HG03135 (cell line): Measurements from ENCODE around the gene LHFPL2.
"Not testable (repeated sequence)": the region's sequence is repeated elsewhere in the genome, so short reads cannot be mapped to it uniquely, and the experiment has no call there.

Experiments
- ATAC-seq: cut with Tn5 transposase; IDR thresholded peaks from one replicate; pipeline ENCODE4 v1.9.1; 2021; ENCODE audit warnings: mild to moderate bottlenecking, moderate library complexity; ENCODE audit not compliant: unreplicated experiment

The LHFPL2 gene

DNA sequence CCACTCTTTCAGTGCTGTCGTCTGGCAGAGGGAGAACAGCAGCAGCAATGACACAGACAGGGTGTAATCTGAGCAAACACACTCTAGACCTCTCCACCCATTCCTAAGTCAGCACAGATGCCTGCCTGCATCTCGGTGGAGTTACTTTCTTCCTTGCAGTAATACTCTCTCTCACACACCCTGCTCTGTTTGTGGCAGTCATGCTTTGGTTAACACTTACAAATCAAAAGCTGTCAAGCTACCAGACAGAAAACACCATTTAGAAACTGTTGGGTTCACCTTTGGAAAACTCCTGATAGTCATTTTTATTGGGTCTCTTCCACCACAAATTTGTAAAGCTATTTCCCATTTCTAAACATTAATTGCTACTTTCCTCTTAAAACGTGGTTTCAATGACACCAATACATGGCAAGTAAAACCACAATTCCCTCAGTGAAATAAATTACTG is 27.3 kb downstream of the LHFPL2 start:
- no peak for ATAC-seq

GRCh38 chr5:78620119-78620518 is 28.5 kb downstream of the LHFPL2 start:
- not testable (repeated sequence) for ATAC-seq

DNA sequence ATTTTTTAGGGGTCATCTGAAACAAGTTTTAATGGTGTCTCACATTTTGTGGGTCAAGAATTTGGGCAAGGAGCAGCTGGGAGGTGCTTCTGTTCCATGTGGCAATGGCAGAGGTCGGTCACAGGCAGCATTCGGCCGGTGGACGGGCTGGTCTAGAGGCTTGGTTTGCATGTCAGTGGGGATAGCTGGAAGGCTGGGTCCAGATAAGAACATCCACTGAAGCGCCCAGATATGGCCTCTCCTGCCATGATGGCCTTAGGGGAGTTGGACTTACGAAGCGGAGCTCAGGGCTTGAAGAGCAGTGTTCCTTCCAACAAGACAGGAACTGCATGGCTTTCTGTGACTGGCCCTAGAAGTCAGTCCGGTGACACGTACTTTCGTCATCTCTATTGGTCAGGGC is 30.3 kb downstream of the LHFPL2 start:
- no peak for ATAC-seq

DNA sequence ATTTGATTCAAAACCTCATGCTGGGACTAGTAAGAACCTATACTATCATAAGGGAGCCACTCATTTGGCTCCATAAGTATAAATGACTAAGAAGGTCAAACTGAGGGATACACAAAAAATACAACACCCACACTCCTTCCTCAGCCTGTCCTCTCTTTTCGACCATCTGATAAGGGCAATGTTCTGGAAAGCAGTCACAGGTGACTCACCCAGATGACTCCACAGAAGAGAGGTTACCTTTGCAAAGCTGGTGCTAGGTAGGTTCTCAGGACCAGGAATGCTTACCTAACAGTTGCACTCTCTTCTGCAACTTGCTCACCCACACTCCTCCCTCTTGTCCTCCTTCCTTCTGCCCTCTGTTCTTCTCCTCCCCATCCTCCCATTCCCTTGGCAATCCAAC is 32.9 kb downstream of the LHFPL2 start:
- ATAC-seq = no peak

- no peak for ATAC-seq
Observed at GRCh38 chr5:78614816-78615215, 33.8 kb downstream of the LHFPL2 start.

DNA sequence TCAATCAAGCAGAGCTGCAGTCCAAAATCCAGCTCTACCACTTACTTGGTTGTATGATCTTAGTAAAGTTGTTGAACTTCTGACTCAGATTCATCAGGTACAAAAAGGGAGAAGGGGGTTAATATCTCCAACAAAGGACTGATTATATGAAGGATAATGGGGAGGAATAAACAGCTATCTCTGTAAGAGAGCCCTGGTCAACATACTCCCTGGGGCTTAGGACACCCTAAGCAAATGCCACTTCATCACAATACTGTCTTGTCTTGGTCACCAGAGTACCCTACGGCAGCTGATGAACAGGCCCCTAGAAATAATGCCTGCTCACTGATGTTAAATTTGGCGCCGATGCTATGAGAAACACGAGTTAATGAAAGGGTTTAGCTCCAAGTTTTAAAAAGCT is 34.8 kb downstream of the LHFPL2 start:
- ATAC-seq = no peak

- ATAC-seq = no peak
Observed at GRCh38 chr5:78613151-78613533, 35.4 kb downstream of the LHFPL2 start.

DNA sequence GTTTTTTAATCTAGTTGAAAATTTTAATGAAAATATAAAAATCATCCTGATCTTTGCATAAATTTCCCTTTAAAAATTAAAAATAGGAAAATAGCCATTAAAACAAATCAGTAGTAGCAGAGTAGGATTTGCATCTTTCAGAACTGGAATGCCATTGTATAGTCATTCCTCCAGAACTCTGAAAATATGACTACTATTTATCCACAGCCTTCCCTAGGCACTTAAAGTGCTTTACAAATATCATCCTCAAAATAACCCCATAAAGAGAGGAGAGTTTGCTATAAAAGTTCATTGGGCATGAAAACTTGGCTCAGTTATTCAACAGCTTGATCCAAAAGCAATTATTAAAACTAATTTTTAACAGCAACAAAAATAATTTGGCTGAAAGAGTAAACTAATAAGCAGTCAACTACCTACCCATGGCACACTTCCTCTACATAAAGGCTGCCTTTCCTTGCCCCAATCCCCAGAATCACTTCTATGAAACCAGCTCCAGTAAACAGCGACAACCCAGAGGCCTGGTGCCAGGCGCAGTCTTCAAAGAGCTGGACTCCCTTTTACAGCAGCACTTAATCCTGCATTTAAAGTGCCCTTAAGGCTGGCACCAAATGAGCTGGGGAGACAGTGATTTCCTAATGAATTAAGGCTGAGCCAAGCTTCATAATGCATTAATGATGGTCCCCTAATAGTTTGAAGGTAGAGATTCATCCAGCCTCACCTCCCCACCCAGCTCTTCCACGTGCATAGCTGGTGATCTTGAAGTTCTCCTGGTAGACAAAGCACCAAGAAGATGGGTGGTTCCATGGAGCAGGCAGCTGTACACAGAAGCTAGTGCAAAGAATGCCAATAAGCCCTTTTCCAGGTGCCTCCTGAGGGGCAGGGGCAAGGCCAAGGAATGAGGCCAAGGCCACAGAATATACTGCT is 36.1 kb downstream of the LHFPL2 start:
- no peak for ATAC-seq

DNA sequence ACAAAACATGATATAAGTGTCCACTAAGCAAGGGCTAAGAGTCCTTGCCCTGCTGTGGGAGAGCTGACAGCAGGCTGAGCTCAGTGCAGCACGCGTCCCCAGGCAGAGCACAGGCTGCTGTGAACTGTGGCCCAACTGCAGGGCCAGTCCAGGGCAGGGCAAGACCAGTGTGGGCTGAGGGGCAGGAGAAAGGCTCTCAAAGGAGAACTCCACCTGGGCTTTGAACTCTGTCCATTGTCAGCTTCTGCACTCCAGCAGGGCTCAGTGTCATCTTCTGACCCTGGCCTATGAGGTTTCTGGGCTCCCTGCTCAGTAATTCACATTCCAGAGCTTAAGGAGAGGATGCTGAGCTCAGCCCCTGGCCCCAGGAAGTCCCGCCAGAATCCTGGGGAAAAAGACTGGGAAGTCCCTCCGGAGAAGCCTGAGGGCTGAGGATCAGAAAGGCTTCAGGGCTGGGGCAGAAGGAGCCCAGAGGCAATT is 37.4 kb downstream of the LHFPL2 start:
- no peak for ATAC-seq

- ATAC-seq = no peak
Observed at GRCh38 chr5:78610636-78611035, 37.9 kb downstream of the LHFPL2 start.

GRCh38 chr5:78610163-78610583 is 38.4 kb downstream of the LHFPL2 start:
- no peak for ATAC-seq

GRCh38 chr5:78607864-78608263 is 40.7 kb downstream of the LHFPL2 start:
- ATAC-seq = no peak

GRCh38 chr5:78606241-78606640 is 42.3 kb downstream of the LHFPL2 start:
- ATAC-seq = no peak

GRCh38 chr5:78605611-78606010 is 43.0 kb downstream of the LHFPL2 start:
- no peak for ATAC-seq

GRCh38 chr5:78604689-78605285 is 43.8 kb downstream of the LHFPL2 start:
- no peak for ATAC-seq

DNA sequence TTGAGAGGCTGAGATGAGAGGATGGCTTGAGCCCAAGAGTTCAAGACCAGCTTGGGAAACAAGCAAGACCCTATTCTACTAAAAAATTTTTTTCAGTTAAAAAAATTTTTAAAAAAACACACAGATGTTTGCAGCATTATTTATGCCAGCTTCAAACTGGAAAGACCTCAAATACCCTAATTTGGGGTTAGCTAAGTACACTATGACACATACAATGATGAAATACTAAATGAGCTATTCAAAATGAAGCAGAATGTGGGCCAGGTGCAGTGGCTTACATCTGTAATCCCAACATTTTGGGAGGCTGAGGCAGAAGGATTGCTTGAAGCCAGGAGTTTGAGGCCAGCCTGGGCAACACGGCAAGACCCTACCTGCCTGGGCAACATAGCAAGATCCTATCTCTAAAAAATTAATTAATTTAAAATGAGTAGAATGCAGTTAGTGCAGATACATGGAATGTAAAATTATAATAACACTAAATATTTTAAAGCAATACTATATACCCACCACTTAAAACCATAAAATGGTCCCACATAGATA is 44.9 kb downstream of the LHFPL2 start:
- no peak for ATAC-seq

DNA sequence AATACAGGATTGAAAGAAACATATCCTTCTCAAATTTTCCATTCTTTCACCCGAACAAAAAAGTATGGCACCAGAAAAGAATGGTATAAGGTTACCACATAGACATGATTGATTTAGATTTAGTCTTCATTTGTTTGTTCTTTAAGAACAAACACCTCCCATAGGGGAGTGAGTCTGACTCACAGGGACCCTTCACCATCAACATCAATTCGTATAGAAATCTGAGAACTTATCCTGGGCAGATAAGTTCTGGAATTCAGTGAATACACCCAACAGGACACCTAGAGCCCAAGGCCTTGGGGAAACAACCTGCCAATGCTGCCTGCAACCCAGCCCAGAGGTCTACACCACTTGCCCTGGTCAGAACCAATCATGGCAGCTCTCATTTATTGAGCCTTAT is 46.2 kb downstream of the LHFPL2 start:
- ATAC-seq = no peak

GRCh38 chr5:78601559-78602314 is 46.8 kb downstream of the LHFPL2 start:
- no peak for ATAC-seq

GRCh38 chr5:78600687-78601414 is 47.7 kb downstream of the LHFPL2 start:
- ATAC-seq = no peak

DNA sequence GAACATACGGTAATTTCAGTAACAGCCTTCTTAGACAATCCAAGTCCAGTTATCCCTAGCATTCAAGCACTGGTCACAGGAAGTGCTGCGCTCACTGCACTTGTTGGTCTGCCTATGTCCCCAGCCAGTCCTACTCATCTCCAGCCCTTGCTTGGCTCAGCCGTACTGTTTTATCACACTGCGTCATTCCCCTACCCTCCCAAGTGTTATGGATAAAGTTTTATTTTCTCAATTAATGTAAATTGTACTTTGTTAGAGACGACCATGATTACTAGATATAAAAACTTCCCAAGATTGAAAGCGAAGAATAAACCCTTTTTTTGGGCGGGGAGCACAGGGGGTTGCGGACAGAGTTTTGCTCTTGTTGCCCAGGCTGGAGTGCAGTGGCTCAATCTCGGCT is 49.6 kb downstream of the LHFPL2 start:
- no peak for ATAC-seq

DNA sequence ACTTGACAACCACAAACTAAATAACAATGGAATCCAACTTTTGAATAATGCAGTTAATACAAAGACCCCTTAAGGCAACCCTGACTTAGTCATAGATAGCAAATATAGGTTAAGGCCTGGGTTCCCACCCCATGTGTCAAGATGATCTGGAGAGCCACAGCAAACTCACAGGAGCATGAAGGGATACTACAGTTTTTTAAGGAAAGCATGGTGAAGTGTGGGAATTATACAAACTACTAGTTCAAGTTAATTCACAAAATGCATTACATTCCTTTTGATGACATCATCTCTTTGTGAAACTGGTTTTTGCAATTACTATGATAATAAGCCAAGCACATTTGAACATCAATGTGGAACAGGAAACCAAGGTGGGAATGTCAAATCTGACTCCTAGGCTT is 50.6 kb downstream of the LHFPL2 start:
- no peak for ATAC-seq
